ENCODE data around the gene LMF1. TPM values are rescaled to one million over a fixed set of nuclear protein-coding genes. Genes with fewer than 3 reads are reported as not detected.

Gene LMF1
- total RNA-seq, 3 donors from 2014 or later (not counting 1 experiment from before 2014, with no cell fraction given): 28.2 to 42.2 (median 41.2) TPM

DNA sequence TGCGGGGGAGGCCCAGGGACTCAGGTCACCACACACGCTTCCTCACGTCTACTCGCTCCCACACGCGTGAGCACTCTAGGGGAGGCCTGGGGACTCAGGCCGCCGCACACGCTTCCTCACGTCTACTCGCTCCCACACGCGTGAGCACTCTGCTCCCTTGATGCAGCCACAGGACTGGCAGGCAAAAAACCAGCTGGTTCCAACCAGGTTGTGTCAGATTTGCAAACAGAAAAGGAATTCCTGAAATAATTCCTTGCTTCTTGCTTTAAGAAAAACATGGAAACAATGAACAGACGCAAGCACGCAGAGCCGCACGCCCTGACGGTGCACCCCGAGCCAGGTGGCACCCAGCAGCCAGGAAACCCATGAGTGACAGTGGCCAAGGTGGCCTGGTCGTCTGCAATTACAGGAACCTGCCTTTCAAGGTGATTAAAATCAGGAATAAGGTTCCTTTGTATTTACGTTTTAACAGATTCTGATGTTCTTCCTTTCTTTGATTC lies 37.9 kb downstream of the LMF1 start:
- Histone ChIP-seq H3K4me1 (ENCODE audit: control insufficient read depth, insufficient read depth, low read length) (no peaks in the 10 kb centered on the region), H3K9me3 (ENCODE audit: control insufficient read depth, insufficient read depth, low read length) (no peaks in the 10 kb centered on the region), H3K27ac (ENCODE audit: low read length) (no peak overlapping the region), H3K27me3 (ENCODE audit: control insufficient read depth, insufficient read depth, low read length) (no peaks in the 10 kb centered on the region), H3K36me3 (ENCODE audit: control insufficient read depth, insufficient read depth, low read length) (peaks cover 11% of the 10 kb centered on the region), H3K4me3 (ENCODE audit: low read length) (no peak overlapping the region)
- no peaks in the 10 kb centered on the region for H3K4me1 Mint-ChIP-seq
- intact Hi-C loops (cut with micrococcal nuclease): no loop called here
- no peaks in the 10 kb centered on the region for H3K36me3 Mint-ChIP-seq
- H3K9me3 Mint-ChIP-seq: no peaks in the 10 kb centered on the region
- ATAC-seq (no peak), DNase-seq (no peak)
- 93% methylated on average over 21 of the region's 21 CpGs for WGBS (ENCODE audit: insufficient coverage)
- no peak overlapping the region for H3K27ac Mint-ChIP-seq
- H3K4me3 Mint-ChIP-seq: no peak overlapping the region
- no peaks in the 10 kb centered on the region for H3K27me3 Mint-ChIP-seq (ENCODE audit: low read depth in 2 of 2)
- TF ChIP-seq, protein P1, sequence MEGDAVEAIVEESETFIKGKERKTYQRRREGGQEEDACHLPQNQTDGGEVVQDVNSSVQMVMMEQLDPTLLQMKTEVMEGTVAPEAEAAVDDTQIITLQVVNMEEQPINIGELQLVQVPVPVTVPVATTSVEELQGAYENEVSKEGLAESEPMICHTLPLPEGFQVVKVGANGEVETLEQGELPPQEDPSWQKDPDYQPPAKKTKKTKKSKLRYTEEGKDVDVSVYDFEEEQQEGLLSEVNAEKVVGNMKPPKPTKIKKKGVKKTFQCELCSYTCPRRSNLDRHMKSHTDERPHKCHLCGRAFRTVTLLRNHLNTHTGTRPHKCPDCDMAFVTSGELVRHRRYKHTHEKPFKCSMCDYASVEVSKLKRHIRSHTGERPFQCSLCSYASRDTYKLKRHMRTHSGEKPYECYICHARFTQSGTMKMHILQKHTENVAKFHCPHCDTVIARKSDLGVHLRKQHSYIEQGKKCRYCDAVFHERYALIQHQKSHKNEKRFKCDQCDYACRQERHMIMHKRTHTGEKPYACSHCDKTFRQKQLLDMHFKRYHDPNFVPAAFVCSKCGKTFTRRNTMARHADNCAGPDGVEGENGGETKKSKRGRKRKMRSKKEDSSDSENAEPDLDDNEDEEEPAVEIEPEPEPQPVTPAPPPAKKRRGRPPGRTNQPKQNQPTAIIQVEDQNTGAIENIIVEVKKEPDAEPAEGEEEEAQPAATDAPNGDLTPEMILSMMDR (IDR thresholded peaks at IDR 0.05): no peak

DNA sequence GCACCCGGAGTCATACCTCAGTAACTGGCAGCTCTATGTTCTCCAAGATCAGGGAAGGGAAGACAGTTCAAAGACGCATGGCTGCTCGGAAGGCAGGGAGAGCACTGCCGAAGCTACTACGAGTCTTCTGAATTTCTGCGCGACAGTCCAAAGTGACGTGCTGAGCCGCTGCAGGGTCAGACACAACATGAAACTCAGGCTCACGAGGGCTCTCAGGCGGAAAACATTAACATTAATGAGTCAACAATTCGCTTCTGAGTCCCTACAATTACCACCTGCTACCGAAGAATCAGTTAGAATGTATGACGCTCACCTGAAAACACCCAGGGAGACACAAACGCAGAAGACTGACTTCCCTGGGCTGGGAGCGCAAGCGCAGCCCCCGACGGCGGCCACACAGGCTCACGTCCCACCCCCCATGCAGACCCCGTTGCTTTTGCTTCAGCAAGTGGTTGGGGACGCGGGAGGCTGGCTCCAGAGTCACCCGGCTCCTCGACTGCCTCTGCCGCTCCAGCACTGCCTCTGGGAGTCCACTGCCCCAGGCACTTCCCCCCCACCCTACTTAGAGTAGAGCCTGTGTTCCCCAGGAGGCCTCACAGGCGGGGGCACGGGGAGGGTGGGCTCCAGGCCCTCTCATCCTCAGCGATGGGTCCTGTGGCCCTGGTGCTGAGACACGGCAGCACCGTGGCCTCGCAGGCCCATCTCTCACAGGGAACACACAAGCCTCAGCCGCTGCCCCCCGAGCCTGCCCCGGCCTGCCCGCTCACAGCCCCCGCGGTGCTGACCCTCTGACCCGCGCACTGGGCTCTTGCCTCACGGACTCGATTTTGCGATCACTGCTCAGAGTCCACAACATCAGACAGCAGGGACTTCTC lies 38.9 kb downstream of the LMF1 start:
- Mint-ChIP-seq H3K4me1 (no peaks in the 10 kb centered on the region), H3K36me3 (no peaks in the 10 kb centered on the region), H3K27ac (no peak overlapping the region), H3K4me3 (no peak overlapping the region), H3K27me3 (ENCODE audit: low read depth in 2 of 2) (no peaks in the 10 kb centered on the region), H3K9me3 (no peaks in the 10 kb centered on the region)
- Histone ChIP-seq H3K27me3 (ENCODE audit: control insufficient read depth, insufficient read depth, low read length) (no peaks in the 10 kb centered on the region), H3K4me1 (ENCODE audit: control insufficient read depth, insufficient read depth, low read length) (no peaks in the 10 kb centered on the region), H3K9me3 (ENCODE audit: control insufficient read depth, insufficient read depth, low read length) (no peaks in the 10 kb centered on the region), H3K36me3 (ENCODE audit: control insufficient read depth, insufficient read depth, low read length) (peaks cover 11% of the 10 kb centered on the region), H3K4me3 (ENCODE audit: low read length) (no peak overlapping the region), H3K27ac (ENCODE audit: low read length) (no peak overlapping the region)
- no peak for DNase-seq
- intact Hi-C loops (cut with micrococcal nuclease): no loop called here
- ATAC-seq: no peak
- 95% methylated on average over 44 of the region's 44 CpGs for WGBS (ENCODE audit: insufficient coverage)
- TF ChIP-seq, protein P1 (IDR thresholded peaks at IDR 0.05): no peak

DNA sequence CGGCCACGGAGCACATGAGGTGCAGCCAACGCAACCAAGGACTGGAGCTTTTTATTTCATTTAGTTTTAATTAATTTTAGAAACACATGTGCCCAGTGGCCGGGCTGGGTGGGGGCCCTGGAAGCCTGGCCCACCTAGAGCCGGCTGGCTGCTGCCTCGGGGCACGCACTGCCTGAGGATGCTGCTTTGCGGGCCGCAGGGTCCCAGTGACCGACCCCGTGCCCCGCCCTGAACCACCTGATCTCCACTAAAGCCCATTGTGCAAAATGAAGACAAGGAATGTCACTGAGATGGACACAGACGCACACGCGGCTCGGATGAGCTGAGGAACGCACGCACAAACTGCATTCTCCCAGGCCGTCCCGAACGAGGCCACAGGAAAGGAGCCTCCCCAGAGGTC lies 39.6 kb downstream of the LMF1 start:
- DNase-seq (no peak), ATAC-seq (no peak)
- Histone ChIP-seq H3K9me3 (ENCODE audit: control insufficient read depth, insufficient read depth, low read length) (no peaks in the 10 kb centered on the region), H3K4me3 (ENCODE audit: low read length) (no peak overlapping the region), H3K4me1 (ENCODE audit: control insufficient read depth, insufficient read depth, low read length) (no peaks in the 10 kb centered on the region), H3K27ac (ENCODE audit: low read length) (no peak overlapping the region), H3K27me3 (ENCODE audit: control insufficient read depth, insufficient read depth, low read length) (no peaks in the 10 kb centered on the region), H3K36me3 (ENCODE audit: control insufficient read depth, insufficient read depth, low read length) (peaks cover 11% of the 10 kb centered on the region)
- 97% methylated on average over 21 of the region's 21 CpGs for WGBS (ENCODE audit: insufficient coverage)
- Mint-ChIP-seq H3K4me3 (no peak overlapping the region), H3K9me3 (no peaks in the 10 kb centered on the region), H3K27ac (no peak overlapping the region), H3K27me3 (ENCODE audit: low read depth in 2 of 2) (no peaks in the 10 kb centered on the region), H3K36me3 (no peaks in the 10 kb centered on the region), H3K4me1 (no peaks in the 10 kb centered on the region)
- TF ChIP-seq, protein P1 (IDR thresholded peaks at IDR 0.05): no peak
- intact Hi-C loops (cut with micrococcal nuclease): no loop called here

Data from natural killer cell (primary cell).